ENCODE data around the gene CTBP1. TPM values are rescaled to one million over a fixed set of nuclear protein-coding genes. Genes with fewer than 3 reads are reported as not detected.

CTBP1 gene
- total RNA-seq, 2 experiments from 2014 or later, result 214 to 217 TPM

GRCh38 chr4:1164444-1164843 lies 84.5 kb downstream of the CTBP1 start:
- Mint-ChIP-seq H3K4me1 (ENCODE audit: low read depth) (peaks cover 34% of the 10 kb centered on the region), H3K36me3 (ENCODE audit: low read depth) (no peaks in the 10 kb centered on the region), H3K4me3 (no peak overlapping the region), H3K27me3 (ENCODE audit: low read depth) (peaks cover 13% of the 10 kb centered on the region), H3K9me3 (ENCODE audit: insufficient read depth) (no peaks in the 10 kb centered on the region), H3K27ac (no peak overlapping the region)
- ATAC-seq (no peak), DNase-seq (no peak)
- CTCF ChIA-PET, result interaction anchor here (1.2 kb wide), 1 partner anchor 105 kb away, joined by 3 read pairs; no protein-coding TSS in a partner anchor
- POLR2A ChIA-PET, result no interaction called here

GRCh38 chr4:1164040-1164439 lies 84.9 kb downstream of the CTBP1 start:
- DNase-seq (no peak), ATAC-seq (no peak)
- ChIA-PET POLR2A (no interaction called here), CTCF (interaction anchor here (0.6 to 1.2 kb wide), 3 partner anchors 33 to 151 kb away, joined by 3 to 5 read pairs (median 3); no protein-coding TSS in a partner anchor)
- no peak overlapping the region for H3K27ac Mint-ChIP-seq
- no peaks in the 10 kb centered on the region for H3K9me3 Mint-ChIP-seq (ENCODE audit: insufficient read depth)
- peaks cover 12% of the 10 kb centered on the region for H3K27me3 Mint-ChIP-seq (ENCODE audit: low read depth)
- peaks cover 31% of the 10 kb centered on the region for H3K4me1 Mint-ChIP-seq (ENCODE audit: low read depth)
- H3K36me3 Mint-ChIP-seq (ENCODE audit: low read depth), result no peaks in the 10 kb centered on the region
- H3K4me3 Mint-ChIP-seq, result no peak overlapping the region

Other genes with a start within 250 kb of the CTBP1 start
- 10 to 100 TPM in 1 of 2 experiments, 1 to 10 TPM in 1; 8.1 to 10.1 TPM for gene FGFRL1, start 237.5 kb downstream of the CTBP1 start, total RNA-seq
- gene RNF212, start 135.6 kb downstream of the CTBP1 start, total RNA-seq, result 1 to 10 TPM; 2.0 to 2.7 TPM
- 10 to 100 TPM; 14.7 to 14.9 TPM for gene SPON2, start 76.5 kb downstream of the CTBP1 start, total RNA-seq
- gene MAEA, start 40.8 kb upstream of the CTBP1 start, total RNA-seq, result 10 to 100 TPM; 60.3 to 65.1 TPM
- 10 to 100 TPM; 16.7 to 17.0 TPM for gene UVSSA, start 98.1 kb upstream of the CTBP1 start, total RNA-seq
- gene NKX1-1, start 157.3 kb upstream of the CTBP1 start, total RNA-seq, result not detected

Measured in activated CD8-positive, alpha-beta T cell treated with anti-CD3 and anti-CD28 coated beads, Interleukin-2, amount 10 ng/mL, durations not matched to agents 7 days and 5 days (primary cell).